ENCODE results near the gene ABCC8. TPM values are rescaled to one million over a fixed set of nuclear protein-coding genes. Genes with fewer than 3 reads are reported as not detected.
A peak's percentile ranks its signal among the peaks of the same experiment; 100 is the strongest.

ABCC8 gene
- total RNA-seq, 1 experiment from 2014 or later: not detected

DNA sequence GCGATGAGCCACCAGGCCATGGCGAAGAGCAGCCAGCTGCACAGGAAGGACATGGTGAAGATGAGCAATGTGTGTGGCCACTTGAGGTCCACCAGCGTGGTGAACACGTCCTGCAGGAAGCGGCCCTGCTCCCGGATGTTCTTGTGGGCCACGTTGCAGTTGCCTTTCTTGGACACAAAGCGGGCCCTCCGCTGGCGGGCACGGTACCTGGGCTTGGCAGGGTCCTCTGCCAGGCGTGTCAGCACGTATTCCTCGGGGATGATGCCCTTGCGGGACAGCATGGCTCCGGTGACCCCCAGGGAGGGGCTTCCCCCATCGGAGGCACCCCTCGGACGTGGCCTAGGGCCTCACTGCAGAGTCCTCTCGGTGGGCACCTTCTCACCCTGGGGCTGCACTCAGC, 88.8 kb downstream of the ABCC8 start:
- no peak for DNase-seq (ENCODE audit: low read depth)

DNA sequence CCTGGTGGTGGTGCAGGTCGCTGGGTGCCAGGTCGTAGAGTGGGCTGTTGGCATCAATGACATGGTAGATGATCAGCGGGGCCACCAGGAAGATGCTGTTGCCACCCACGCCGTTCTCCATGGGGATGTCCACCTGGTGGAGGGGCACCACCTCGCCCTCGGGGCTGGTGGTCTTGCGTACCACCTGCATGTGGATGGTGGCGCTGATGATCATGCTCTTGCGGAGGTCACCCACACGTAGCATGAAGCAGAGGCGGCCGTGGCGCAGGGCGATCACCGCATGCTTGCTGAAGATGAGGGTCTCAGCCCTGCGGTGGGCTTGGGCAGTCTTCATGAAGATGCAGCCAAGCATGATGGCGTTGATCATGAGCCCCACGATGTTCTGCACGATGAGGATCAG, 89.4 kb downstream of the ABCC8 start:
- no peak for DNase-seq (ENCODE audit: low read depth)

DNA sequence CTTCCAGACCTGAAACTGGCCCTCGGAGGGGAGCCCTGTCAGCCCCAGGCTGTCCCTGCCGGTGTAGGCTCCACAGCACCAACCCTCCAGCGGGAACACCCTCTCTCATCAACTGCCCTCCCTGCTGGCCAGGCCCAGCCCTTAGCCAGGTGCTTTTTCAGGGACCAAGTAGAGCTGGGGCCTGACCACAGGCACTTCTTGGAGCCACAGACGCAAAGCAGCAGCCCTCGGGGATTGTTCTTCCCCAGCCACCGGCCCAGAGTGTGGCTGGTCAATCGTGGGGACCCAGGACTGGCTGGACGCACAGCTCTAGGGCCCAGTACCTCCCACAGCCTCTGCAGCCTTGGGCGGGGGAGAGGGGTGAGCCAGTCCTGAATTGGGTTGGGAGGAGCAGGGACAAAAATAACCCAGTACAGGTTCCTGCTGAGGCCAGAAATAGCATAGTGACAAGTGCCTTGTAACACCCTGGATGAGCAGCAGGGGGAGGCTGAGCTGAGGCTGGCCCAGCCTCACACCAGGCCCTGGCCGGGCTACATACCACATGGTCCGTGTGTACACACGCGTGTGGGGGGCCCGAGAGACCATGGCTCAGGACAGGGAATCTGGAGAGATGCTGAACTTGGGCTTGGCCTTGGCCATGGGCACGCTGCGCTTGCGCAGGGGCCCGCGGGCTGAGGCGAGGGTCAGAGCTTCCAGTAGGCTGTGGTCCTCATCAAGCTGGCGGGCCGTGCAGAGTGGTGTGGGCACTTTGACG, 90.1 kb downstream of the ABCC8 start:
- DNase-seq (ENCODE audit: low read depth): peak; percentile 12

DNA sequence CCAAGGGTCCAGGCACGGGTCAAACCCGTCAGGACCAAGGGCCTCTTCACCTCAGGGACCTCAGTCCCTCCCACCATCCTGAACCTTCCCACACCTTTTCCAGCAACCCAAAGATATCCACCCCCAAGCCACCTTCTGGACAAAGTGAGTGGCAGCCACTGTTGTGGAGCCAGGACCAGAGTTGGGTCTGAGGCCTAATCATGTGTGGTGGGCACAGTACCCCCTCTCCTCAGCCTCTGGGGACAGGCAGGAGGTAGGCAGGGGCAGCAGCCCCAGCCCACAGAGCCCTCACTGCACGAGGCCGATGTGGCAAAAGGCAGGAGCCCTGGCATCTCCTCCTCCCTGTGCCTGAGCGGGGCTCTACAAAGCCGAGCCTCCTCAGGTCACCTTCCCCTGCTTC, 90.7 kb downstream of the ABCC8 start:
- DNase-seq (ENCODE audit: low read depth): no peak

DNA sequence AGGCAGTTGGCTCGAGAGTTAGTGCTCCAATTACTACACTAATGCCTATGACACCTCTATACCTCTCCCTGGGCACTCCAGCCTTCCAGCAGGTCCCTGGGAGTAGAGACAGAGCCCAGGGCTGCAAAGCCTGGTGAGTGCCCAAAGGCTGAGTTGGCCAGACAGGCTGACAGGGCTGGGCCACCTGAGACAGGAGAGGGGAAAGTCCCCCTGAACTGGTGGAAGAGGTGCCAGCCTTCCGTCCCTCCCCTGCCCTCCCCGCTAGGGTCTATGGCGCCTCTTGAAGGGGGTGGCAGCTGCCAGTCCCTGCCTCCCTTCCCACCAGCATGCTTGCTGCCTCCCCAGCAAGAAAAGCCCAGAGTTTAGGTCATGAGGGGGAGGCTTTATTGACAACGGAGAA, 91.2 kb downstream of the ABCC8 start:
- no peak for DNase-seq (ENCODE audit: low read depth)

DNA sequence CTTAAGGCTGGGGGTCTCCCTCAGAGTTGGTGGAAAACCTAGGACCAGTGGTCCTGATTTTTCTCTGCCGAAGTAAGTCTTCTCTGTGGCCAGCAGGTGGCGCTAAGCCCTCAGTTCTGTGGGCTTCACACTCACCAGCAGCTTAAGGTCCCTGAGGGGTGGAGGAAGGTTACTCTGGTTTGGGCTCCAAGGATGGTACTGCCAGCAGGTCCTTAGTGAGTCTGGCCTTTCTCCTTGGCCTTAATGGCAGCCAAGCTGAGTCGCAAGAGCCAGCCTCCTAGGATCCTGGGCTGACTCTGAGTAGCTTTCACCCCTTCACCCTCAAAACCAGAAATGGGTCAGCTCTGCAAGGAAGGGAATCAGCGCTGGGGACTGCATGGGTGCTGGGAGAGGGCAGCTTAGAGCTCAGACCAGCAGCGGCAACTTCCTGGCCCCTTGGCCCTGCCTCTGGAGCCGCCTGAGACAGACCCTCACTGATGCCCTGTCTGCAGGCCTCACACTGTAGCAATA, 92.6 kb downstream of the ABCC8 start:
- peak; percentile 65 for DNase-seq (ENCODE audit: low read depth)

DNA sequence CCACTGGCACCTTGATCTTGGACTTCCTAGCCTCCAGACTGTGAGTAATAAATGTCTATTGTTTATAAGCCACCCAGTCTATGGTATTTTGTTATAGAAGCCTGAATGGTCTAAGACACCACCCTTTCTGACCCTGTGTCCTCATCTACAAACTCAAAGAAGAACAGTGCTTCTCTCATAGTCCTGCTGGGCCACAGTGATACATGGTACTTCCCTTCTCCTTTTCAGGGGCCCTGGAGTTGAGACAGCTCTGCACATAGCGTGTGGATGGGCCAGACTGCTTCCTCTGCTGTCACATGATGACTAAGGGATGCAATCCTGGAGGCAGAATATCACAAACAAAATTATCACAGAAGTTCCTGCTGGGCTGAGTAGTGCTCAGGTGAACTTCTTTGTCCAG, 93.2 kb downstream of the ABCC8 start:
- no peak for DNase-seq (ENCODE audit: low read depth)

DNA sequence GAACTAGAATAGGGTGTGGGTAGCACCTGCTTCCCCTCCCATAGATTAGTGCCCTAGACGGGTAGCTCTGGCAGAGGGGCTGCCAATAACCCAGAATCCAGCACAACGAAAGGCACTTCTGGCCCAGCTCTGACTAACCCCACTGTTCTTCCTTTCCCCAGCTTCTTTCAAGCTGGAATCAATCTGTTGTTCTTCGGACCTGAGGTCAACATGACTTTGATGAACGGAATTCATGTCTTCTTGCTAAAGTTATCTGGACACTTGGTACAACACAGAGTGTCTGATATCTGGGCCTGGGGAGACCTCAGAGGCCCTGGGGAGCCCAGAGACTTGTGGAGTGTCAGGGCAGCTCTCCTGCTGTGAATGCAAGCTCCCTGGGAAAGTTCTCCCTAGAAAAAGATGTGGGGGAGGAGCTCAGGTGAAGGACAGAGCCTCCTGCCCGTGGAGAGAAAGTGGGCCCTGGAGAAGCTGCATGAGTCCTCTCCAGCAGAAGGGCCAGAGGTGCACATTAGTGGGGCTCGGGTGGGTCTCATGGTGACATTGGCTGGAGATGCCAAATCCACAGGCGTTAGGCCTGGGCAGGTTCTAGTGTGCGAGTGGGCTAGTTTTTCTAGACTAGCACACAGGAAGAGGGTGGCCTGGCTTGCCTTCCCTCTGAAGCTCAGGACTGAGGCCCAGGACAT, 94.5 kb downstream of the ABCC8 start:
- DNase-seq (ENCODE audit: low read depth): no peak

DNA sequence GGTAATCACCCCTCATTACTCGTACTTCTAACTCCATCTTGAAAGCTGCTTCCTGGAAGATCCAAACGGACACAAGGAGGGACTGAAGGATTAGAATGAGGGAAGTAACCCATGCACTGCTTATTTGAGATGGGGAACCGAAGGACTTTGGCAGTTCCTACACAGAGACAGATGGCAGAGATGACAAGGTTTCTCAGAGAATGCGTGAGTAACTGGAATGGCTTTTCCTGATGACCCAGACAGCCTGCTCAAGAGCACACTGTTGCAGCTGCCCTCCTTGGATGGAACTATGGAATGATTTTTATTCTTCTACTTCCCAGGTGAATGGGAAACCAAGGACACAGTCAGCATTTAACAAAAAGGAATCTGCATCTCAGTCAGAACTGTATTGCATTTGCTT, 95.5 kb downstream of the ABCC8 start:
- no peak for DNase-seq (ENCODE audit: low read depth)

DNA sequence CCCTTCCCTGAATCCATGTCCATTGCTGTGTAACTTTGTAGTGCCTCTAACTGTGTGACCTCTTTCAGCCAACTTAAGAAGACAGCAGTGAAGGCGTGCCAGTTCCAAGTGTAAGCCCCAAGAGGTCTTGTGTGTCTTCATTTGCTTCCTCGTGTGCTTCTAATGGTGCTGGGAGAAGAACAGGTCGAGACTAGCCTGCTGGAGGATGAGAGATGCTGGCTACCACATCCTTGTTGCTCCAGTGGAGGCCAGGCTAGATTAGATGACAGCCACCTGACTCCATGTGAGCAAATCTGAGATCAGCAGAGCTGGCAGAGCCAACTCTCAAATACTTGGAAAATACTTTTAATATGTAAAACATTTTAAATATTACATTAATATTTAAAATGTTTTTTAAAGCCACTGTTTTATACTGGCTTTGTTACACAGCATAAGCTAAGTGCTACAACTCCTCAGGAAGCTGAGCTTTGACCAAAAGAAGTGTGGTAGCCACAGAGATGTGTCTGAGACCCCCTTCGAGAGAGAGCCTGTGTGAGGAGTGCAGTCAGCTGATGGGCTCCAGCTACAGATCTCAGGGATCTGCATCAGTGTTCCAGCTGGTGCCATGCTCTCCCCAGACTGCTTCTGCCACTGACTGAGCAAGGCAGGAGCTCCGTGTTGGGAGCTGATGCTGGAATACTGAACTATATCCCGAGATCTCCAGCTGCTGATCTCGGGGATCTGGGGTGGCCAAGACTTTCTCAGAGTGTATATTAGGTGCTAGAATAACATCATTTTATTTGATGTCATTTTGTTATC, 97.1 kb downstream of the ABCC8 start:
- no peak for DNase-seq (ENCODE audit: low read depth)

DNA sequence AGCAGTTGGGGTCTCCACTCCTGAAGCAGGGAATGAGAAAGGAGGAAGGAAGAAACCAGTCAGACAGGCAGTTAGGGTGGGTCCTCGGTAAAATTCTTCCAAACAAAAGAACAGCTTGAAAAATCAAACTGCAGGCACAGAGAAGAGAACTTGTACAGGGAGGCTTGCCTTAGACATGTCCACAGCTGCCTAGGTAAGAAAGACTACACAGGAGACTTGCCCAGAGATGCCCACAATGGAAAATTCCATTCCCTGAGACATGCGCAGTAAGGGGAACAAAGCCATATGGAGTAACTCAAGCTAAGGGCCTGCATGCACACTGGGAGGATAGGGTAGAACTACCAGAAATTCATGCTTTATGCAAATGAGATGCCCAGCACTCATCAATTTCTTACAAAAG, 98.0 kb downstream of the ABCC8 start:
- DNase-seq (ENCODE audit: low read depth): no peak

DNA sequence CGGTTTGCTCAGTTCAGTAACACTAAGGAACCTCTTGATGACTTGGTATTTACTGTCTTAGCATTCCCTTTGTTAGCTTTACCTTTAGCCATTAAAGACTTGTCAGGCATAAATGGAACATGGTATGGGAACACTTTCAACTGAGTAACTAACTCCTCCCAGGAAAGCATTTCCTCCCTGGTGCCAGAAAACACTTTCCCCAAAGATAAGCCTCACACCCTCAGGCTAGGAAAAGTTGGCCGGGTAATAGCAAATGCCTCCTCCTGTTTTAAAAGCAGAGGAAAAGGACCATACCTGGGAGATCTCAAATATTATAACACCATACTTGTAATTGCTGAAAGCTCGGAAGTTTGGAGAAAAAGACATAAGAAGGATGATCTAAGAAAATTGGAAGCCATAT, 100.2 kb downstream of the ABCC8 start:
- DNase-seq (ENCODE audit: low read depth): no peak

DNA sequence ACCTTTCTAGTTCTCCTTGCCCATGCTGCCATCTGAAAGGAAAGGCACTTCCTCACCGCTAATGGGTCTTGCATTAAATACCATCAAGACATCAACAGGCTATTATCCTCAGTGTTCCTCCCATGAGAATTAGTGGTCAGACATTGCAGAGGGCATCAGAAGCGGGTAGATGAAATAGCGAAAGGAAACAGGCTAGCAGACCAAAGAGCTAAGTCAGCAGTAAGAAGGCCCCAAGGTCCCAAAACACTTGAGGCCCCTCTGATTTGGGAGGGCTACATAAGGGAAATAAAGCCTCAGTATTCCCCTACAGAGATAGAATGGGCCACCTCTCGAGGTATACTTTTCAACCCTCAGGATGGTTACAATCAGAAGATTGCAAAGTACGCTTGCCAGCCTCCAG, 101.1 kb downstream of the ABCC8 start:
- no peak for DNase-seq (ENCODE audit: low read depth)

DNA sequence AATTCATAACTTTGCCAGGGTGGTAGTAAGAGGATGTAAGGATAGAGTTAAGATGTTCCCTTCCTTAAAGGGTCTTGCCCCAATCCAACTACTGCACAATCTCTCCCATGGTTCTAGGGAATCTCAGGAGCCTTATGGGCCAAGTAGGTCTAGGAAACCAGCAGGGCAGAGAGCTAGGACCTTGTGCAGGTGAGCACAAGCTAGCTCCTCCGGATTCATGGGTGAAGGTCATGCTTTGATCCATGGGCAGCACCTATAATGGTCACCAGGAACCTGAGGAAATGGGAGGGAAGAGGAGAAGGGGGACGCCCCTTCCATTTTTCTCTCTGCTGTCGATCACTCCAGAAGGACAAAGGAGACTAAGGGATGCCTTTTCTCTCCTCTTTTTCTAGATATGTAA, 105.0 kb downstream of the ABCC8 start:
- DNase-seq (ENCODE audit: low read depth): peak; percentile 15

DNA sequence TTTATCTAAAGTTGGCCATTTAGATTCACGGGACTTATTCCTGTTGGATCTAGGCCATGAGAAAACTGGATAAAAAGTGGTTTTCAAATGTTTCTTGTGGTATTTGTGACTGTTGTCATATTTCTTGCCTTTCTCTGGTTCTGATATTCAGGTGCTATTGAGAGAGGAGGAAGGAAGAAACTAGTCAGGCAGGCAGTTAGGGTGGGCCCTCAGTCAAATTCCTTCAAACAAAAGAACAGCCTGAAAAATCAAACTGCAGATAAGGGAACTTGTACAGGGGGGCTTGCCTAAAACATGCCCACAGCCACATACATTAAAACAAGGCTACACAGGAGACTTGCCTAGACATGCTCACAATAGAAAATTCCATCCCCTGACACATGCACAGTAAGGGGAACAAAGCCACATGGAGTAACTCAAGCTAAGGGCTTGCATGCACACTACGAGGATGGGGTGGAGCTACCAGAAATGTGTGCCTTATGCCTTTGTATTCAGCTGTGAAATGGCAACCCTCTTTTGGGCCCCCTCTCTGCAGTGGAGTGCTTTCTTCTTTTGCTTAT, 106.9 kb downstream of the ABCC8 start:
- DNase-seq (ENCODE audit: low read depth): no peak

DNA sequence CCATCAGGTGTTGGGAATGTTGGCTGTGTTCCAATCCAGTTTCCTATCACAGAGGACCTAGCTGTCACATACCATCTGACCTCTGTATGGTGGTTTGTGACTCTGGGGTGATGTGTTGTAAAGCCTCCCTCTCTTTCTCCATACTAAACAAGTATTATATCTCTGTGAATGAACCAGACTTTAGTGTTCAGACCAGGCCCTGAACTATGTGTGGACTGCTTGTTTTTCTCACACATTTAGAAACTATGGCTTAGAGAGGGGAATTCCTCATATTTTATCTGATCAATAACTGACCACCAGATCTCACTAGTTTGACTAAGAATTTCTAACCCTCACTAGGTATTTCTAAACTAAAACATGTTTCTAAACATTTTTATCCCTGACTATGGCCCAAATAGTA, 107.6 kb downstream of the ABCC8 start:
- DNase-seq (ENCODE audit: low read depth): no peak

DNA sequence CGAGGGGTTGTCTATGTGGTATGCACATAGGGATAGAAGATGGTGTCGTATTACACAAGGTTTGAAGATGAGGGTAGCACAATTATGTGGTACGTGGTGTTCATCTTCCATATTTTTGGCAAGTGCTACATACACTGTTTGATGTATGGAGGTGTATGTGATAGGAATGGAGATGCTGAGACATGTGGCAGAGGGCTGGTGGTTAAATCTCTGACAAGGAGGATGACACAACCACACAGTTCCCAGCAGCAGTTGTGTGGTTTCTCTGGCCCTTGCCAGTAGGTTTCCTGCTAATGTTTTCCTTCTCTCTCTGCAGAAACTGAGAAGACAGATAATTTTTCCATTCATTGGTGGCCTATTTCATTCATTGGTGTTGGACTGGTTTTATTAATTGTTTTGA, 108.1 kb downstream of the ABCC8 start:
- DNase-seq (ENCODE audit: low read depth): no peak

DNA sequence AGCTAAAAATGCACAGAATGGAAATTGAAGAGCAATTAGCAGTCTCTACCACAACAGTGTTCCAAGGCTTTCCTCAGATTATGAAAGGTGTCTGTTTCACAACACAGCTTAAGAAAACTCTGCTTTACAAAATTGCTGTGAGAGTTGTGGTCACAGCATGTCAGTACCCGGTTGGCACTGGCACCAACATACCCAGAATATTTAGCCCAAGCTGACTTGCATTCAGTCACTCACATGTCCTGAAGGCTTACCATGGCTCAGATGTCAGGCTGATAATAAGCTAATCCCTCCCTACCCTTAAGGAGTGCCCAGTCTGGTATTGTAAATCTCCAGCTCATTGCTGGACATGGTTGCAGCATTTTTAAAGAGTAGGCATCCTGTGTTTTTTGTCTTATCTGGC, 110.2 kb downstream of the ABCC8 start:
- DNase-seq (ENCODE audit: low read depth): no peak

DNA sequence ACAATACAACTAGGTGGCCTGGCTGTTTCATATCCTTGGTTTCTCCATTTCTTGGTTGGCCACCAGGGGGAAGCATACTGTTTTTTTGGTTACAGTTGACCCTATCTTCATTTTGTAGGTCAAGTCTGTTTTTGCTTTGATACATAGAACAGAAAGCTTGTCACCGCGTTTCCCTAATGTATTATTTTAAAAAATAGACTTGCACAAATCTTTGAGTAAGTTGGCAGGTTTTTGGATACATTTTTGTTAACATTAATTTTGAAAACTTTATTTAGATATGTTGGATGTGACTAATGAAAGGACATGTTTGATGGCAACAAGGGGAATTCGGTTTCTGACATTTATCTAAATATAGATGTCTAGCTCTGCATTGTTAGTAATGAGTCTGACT, 122.0 kb downstream of the ABCC8 start:
- peak; percentile 69 for DNase-seq (ENCODE audit: low read depth)

DNA sequence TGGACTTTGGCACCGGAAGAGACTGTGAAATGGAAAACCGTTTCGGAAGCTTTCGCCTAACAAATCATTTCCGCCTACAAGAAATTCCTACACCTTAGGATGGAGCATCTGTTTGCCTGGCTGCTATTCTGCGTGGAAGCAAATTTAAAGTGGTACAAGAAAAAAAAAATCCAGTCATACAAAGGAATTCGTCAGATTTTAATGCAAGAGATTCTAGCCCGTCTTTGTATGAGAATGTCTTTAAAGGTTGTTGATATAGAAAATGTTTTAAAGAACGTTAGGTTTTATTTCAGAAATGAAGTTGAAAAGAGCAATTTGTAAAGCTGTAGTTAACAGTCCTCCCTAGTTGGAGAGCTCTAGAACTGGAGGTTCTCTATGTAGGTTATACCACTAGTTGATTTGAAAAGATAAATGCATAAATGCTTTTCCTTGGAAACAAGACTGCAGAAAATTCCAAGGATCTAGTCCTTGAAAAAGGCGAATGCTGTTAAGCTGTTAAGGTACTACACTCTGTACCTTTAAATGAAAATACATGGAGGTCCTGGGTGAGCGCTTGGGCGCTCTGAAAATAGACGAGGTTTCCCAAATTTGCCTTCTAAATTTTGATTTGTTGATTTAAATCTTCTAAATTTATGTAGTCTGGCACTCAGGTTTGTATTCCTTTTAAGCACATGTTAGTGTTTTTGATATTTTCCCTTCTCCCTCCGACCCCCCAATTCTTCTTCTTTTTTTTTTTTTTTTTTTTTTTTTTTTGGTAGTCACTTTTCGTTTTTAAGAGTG, 122.6 kb downstream of the ABCC8 start:
- DNase-seq (ENCODE audit: low read depth): no peak
